HG03175 (cell line): ENCODE data around the gene KRT82.

Experiments
- ATAC-seq: cut with Tn5 transposase; IDR thresholded peaks from one replicate; pipeline ENCODE4 v1.9.1; 2021; ENCODE audit warnings: mild to moderate bottlenecking, moderate library complexity; ENCODE audit not compliant: unreplicated experiment

Gene KRT82

DNA sequence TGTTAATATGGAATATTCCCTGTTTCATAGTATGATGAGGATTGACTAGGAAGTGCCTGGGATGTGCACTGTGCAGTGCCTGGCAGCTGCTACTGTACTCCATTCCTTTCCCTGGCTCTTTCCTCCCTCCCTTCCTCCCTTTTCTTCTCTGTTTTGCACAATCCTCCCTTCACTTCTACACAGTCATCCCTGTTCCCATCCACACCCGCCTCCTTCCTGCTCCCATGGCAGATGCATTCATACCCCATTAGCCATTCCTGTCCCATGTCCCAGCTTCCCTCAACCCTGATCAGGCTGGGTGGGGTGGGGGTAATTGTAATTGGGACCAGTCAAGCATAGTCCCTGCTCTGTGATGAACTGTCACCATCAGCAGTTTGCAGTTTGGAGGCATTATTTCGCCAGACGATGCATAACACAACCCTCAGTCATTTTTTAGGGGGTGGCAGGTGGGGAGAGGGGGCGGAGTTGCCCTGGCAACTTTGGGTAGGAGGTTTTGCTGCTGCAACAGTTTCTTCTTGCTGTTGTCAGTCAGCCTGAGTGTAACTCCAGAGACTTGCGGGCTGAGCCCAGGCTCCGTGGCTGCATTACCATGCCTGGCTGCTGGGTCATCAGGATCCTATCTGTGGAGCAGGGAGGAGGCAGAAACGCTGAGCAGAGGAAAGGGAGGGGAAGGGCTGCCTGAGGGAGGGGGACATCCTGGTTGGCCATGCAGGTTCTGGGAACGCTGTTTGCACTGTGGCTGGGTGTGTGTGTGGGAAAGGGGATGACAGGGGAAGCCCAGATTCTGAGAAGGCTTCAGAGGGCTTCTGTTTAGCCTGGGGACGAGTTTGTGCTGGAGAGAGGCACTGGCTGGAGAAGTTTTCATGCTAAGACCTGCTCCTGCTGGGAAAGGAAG, 16.6 kb downstream of the KRT82 start:
- ATAC-seq, result no peak

DNA sequence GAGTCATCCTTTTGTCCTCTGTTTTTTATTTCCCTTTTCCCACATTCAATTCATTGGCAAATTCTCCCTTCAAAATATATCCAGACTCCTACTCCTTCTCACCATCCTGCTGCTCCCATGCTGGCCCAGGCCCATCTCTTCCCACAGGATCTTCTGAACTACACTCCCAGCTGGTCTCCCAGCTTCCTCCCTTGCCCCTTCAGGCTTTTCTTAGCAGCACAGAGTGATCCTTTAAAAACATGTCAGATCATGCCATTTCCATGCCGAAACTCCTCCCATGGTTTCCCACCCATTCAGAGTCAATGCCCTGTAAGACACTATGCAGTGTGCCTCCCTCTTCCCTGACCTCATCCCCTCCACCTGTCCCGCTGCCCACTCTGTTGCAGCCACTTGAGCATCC, 18.3 kb downstream of the KRT82 start:
- ATAC-seq, result no peak

DNA sequence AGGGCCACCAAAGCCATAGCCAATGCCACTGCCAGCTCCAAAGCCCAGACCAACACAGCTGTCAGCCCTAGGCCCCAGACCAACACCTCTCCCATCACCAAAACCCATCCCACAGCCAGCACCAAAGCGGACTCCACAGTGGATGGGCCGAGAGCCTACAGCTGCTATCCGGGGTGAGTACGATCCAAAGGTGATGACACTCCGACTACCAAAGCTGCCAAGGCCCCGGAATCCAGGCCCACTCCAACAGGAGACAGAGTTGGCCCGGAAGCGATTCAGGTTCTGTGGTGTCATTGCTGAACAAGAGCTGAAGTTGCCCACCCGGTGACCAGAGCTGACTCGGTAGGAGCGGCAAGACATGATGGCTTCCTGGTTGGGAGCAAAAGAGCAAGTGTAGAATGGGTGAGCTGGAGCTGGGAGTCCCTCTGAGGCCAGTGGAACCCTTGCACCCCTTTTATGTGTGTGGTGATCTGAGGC, 20.9 kb downstream of the KRT82 start, which contains the start of gene KRT84:
KRT84 (minus strand) TSS at position 427 of the 477 bp plus-strand sequence; CDS start at position 360, 67 bp downstream.
- ATAC-seq, result no peak

DNA sequence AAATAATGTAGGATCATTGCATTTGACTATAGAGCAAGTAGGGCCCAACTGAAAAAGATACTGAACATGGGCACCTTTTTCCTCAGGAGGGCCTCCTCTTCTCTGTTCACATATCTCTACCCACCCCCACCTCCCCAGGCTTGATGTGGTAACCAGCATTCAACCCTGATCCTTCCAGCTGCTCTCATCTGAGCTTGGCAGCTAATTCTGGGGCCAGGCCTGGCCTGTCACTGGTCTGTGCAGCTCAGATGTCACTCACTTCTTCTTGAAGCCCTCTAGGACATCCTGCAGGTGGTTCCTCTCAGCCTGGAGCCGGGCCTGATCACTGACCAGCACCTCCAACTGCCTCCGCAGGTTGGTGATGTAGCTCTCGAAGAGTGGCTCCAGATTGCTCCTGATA, 22.8 kb downstream of the KRT82 start:
- no peak for ATAC-seq

DNA sequence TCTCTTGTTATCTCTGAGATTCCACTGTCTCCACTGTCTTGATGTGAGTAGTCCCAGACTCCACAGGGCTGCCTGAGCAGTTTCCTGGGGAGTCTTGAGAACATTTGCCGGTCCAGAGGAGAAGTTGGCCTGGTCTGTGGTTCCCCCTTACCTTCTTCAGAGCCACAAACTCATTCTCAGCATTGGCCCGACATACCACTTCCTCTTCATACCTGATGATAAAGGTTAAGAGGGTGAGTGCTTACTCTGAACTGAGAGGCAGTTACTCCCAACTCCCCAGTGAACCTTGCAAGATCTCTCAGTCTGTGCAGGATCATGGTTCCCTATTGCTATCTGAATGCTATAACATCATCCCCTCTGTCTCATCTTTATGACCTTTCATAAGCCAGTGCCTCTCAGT, 23.3 kb downstream of the KRT82 start:
- ATAC-seq, result no peak

- ATAC-seq, result no peak
These were observed 24.9 kb downstream of the KRT82 start for GRCh38 chr12:52381206-52381605.

DNA sequence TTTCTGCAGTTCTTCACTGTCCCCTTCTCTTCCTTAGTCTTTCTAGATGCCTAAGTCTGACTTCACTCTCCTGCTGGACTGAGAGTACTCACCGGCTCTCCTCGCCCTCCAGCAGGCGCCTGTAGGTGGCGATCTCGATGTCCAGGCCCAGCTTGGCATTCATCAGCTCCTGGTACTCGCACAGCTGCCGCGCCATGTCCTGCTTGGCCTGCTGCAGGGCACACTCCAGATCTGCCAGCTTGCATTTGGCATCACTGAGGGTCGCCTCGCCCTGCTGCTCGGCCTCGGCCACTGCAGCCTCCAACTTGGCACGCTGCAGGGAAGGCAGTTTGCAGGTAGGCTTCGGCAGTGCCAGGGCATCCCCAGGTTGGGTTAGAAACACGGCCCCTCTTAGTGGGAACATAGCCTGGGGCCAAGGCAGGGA, 25.9 kb downstream of the KRT82 start:
- ATAC-seq, result no peak

GRCh38 chr12:52379536-52379935, 26.6 kb downstream of the KRT82 start:
- ATAC-seq, result no peak

DNA sequence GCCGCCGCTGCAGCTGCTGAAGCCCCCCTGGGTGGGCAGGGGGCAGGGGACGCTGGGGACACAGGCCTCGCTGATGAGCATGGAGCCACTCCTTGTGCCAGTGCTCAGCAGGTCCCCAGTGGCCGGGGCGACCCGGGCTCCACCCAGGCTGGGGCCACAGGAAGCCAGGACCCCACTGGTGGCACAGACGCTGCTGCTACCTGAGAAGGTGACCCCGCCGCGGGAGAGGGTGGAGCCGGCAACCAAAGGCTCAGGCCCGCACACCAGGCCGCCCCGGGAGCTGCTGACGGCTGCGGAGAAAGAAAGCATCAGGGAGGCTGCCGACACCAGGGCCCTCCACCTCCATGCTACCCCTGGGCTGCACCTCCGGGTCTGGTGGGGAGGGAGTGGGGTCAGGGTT, 28.0 kb downstream of the KRT82 start:
- ATAC-seq, result no peak

- ATAC-seq, result no peak
These were observed 28.9 kb downstream of the KRT82 start for GRCh38 chr12:52377266-52377665.

- no peak for ATAC-seq
These were observed 33.6 kb downstream of the KRT82 start for GRCh38 chr12:52372216-52373154.

- no peak for ATAC-seq
These were observed 34.4 kb downstream of the KRT82 start for GRCh38 chr12:52371716-52372115.

GRCh38 chr12:52370926-52371608, 35.1 kb downstream of the KRT82 start:
- no peak for ATAC-seq

DNA sequence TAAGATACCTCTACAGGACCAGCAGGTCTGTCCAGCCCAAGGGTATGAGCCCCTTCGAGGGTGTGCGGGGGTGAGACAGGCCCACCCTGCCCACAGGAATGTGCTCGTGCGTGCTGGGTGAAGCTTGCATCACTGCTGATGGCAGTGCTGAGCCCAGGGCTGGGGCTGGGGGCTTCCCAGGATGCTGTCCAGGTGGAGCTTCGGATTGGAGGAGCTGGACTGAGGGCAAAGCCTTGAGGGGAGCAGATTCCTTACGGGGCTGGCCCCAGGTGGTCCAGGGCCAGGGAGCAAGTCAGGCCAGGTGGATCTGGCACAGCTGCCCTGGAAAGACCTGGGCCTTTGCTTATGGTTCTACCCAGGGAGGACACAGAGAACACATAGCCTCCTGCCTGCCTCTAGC, 36.3 kb downstream of the KRT82 start:
- ATAC-seq, result no peak

- no peak for ATAC-seq
These were observed 36.9 kb downstream of the KRT82 start for GRCh38 chr12:52369211-52369610.

DNA sequence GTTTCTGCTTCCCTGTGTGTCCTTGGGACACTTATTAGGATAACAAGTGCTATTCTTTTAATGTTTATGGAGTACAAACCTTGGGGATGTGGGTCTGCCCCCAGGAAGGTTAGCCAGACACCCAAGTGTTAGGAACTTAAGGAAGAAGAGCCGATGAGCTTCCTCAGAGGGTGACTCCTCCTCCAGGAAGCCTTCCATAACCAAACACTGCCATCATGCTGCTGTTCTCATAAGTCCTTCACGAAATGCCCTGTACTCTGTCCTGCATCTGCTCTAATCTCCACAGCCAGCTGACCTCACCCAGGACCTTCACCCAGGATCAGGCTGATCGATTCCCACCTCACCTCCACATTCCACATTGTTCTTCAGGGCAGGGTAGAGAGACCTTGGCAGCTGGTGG, 37.6 kb downstream of the KRT82 start:
- no peak for ATAC-seq

GRCh38 chr12:52367876-52368275, 38.3 kb downstream of the KRT82 start:
- ATAC-seq, result no peak

- no peak for ATAC-seq
These were observed 39.2 kb downstream of the KRT82 start, which contains the start of gene KRT85 for GRCh38 chr12:52366738-52367485. Gene KRT85, minus strand, starts transcription at chr12:52367481. Its CDS starts 76 bp downstream, at chr12:52367405.

DNA sequence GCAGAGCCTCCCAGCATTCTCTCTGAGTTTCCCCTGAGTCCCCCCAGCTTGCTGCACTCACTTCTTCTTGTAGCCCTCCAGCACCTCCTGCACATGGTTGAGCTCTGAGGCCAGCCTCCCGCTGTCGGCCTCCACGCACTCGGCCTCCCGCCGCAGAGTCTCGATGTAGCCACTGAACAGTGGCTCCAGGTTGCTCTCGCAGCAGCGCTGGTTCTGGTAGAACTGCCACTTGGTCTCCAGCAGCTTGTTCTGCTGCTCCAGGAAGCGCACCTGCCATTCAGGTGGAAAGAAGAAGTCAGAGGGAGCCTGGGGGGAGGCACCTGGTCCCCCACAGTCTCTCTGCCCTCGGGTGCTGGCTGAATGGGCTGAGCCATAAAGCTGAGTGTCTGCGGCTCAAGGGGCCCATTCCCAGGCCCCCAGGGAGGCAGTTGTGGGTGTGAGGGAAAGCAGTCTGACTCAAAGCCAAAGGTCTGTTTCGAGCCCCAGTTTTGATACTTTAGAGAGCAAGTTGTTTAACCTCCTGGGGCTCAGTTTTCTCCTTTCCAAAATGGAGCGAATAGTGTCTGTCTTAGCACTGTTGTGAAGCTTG, 41.1 kb downstream of the KRT82 start:
- ATAC-seq, result no peak

- ATAC-seq, result no peak
These were observed 42.1 kb downstream of the KRT82 start for GRCh38 chr12:52364061-52364460.
